Left kidney (tissue), 8 donors: Measurements from ENCODE around the gene TAMM41. TPM values are rescaled to one million over a fixed set of nuclear protein-coding genes. Genes with fewer than 3 reads are reported as not detected.
"Not testable (repeated sequence)": the region's sequence is repeated elsewhere in the genome, so short reads cannot be mapped to it uniquely, and the experiment has no call there.

Experiments used
- DNase-seq: peaks from one replicate; pipeline ENCODE4 v3.0.0-alpha.2; 2013
- long read RNA-seq, 8 donors: transcript quantifications; one replicate each; lab custom pipeline, GENCODE V29; 2026
- polyA plus RNA-seq: library from polyadenylated mRNA; unstranded; fragments of 120-200 nt; gene quantifications from one replicate; pipeline ENCODE4 v1.2.1, GENCODE V29; 2013; ENCODE audit not compliant: insufficient read length

The TAMM41 gene
- polyA plus RNA-seq = 28.4 TPM
- long read RNA-seq, donor 1, transcript TAMM41-206 (8 exons, 1,213 nt) = major isoform, 9 of 11 reads
- long read RNA-seq, donor 1, partial matches to known transcripts = 0 of 11 reads
- long read RNA-seq, donor 1, other reads (novel, unspliced or antisense) = 0 of 11 reads
- long read RNA-seq, donor 2, partial matches to known transcripts = 5 of 6 reads
- long read RNA-seq, donor 2, other reads (novel, unspliced or antisense) = 0 of 6 reads
- long read RNA-seq, donor 3, partial matches to known transcripts = 0 of 3 reads
- long read RNA-seq, donor 3, other reads (novel, unspliced or antisense) = 0 of 3 reads
- long read RNA-seq, donor 4 = 0 reads
- long read RNA-seq, donor 5, transcript TAMM41-206 (8 exons, 1,213 nt) = major isoform, 7 of 10 reads
- long read RNA-seq, donor 5, partial matches to known transcripts = 0 of 10 reads
- long read RNA-seq, donor 5, other reads (novel, unspliced or antisense) = 0 of 10 reads
- long read RNA-seq, donor 6, partial matches to known transcripts = 0 of 7 reads
- long read RNA-seq, donor 6, other reads (novel, unspliced or antisense) = 0 of 7 reads
- long read RNA-seq, donor 7, transcript TAMM41-206 (8 exons, 1,213 nt) = major isoform, 5 of 8 reads
- long read RNA-seq, donor 7, partial matches to known transcripts = 0 of 8 reads
- long read RNA-seq, donor 7, other reads (novel, unspliced or antisense) = 0 of 8 reads
- long read RNA-seq, donor 8, partial matches to known transcripts = 0 of 1 reads
- long read RNA-seq, donor 8, other reads (novel, unspliced or antisense) = 0 of 1 reads

DNA sequence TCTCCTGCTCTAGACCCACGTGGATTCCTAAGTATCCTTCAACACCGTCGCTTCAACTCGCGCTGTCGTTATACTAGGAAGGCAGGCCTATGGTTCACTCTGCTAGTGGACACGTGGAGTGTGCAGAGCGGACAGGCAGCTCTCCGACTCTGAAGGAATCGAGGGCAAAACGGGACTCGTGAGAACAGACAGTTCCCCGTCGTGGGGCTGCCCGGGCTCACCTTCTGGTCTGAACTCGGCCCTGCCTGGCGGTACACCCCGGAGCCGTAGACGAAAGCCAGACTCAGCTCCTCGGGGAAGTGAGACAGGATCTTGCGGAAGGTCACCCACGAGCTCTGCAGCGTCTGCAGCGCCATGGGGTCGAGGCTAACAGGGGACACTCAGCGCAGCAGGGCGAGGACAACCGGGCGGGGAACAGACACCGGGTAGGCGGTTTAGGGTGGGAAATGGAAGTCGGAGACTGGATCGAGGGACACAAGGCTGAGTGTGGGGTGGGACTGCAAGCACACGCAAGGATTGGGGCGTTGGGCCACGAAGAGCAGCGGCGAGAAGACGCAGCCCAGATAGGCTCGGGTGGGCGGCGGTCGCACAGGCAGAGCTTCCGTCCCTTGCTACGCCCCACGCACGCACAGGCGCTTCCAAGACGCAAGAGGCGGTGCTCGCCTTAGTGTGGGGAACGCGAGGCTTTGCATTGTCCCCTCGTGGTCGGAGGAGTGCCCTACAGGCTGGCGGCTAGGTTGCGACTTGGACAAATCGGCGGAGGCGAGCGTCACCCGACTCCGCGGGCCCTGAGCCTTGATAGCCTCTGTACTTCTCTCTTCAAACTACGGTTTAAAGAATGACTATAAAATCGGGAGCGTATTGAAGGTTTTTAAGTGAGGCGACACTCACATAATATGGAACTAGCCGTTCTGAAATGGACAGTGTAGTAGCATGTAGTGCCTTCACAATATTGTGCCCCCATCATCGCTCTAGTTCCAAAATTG, at the start of gene TAMM41:
Gene TAMM41 (minus strand): TSS at position 605 of the 986 bp plus-strand sequence. CDS start 249 bp downstream, at position 356.
- DNase-seq = peak; percentile 85

DNA sequence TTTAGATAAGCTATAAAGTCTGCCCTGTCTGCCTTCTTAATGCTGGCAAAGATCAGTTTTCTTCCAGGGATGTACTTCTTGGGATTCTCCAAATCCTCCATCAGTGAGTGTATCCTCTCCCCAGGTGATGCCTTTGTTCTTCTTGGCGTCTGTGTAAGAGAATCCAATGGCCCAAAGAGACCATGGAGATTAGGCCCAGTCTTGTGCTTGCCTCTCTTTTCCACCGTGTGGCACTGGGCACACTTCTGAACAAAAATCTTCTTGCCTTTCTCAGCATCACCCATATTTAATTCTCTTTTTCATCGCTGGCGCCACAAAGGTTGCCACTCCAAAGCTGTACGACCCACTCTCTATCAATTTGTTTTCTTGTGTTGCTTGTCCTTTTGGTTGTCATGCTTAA, 32.2 kb upstream of the TAMM41 start:
- DNase-seq = no peak

- DNase-seq = not testable (repeated sequence)
Observed at GRCh38 chr3:11874707-11875106, 28.0 kb upstream of the TAMM41 start.

DNA sequence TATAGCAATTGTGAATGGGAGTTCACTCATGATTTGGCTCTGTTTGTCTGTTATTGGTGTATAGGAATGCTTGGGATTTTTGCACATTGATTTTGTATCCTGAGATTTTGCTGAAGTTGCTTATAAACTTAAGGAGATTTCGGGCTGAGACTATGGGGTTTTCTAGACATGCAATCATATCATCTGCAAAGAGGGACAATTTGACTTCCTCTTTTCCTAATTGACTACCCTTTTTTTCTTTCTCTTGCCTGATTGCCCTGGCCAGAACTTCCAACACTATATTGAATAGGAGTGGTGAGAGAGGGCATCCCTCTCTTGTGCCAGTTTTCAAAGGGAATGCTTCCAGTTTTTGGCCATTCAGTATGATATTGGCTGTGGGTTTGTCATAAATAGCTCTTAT, 17.1 kb upstream of the TAMM41 start:
- DNase-seq = not testable (repeated sequence)

DNA sequence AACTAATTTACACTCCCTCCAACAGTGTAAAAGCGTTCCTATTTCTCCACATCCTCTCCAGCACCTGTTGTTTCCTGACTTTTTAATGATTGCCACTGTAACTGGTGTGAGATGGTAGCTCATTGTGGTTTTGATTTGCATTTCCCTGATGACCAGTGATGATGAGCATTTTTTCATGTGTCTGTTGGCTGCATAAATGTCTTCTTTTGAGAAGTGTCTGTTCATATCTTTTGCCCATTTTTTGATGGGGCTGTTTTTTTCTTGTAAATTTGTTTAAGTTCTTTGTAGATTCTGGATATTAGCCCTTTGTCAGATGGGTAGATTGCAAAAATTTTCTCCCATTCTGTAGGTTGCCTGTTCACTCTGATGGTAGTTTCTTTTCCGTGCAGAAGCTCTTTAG, 15.9 kb upstream of the TAMM41 start:
- DNase-seq = not testable (repeated sequence)

DNA sequence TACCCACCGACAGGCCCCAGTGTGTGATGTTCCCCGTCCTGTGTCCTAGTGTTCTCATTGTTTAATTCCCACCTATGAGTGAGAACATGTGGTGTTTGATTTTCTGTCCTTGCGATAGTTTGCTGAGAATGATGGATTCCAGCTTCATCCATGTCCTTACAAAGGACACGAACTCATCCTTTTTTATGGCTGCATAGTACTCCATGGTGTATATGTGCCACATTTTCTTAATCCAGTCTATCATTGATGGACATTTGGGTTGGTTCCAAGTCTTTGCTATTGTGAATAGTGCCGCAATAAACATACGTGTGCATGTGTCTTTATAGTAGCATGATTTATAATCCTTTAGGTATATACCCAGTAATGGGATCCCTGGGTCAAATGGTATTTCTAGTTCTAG, 15.5 kb upstream of the TAMM41 start:
- not testable (repeated sequence) for DNase-seq

GRCh38 chr3:11860213-11860612, 13.5 kb upstream of the TAMM41 start:
- not testable (repeated sequence) for DNase-seq

GRCh38 chr3:11853450-11853849, 6.8 kb upstream of the TAMM41 start:
- DNase-seq = no peak

GRCh38 chr3:11850003-11850402, 3.3 kb upstream of the TAMM41 start:
- no peak for DNase-seq

- DNase-seq = no peak
Observed at GRCh38 chr3:11847607-11848006, 922 bp upstream of the TAMM41 start.

GRCh38 chr3:11845651-11846050, 1.0 kb downstream of the TAMM41 start:
- no peak for DNase-seq

DNA sequence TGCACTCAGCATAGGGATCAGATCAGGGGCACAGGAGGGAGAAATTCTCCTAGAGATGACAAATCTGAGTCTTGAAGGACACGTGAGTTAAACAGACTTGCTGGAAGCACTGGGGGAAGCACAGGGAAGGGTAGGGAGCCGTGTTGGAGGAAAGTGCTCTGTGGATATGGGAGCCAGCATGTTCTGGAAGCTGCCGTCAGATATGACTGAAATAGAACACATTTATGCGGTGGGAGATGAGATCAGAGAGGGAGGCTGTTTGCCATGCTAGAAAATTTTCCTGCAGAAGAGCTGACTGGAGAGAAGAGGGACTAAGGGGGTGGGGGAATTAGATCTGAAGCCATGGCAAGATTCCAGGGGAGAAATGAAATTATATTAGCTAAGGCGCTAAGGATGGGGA, 1.8 kb downstream of the TAMM41 start:
- DNase-seq = no peak

DNA sequence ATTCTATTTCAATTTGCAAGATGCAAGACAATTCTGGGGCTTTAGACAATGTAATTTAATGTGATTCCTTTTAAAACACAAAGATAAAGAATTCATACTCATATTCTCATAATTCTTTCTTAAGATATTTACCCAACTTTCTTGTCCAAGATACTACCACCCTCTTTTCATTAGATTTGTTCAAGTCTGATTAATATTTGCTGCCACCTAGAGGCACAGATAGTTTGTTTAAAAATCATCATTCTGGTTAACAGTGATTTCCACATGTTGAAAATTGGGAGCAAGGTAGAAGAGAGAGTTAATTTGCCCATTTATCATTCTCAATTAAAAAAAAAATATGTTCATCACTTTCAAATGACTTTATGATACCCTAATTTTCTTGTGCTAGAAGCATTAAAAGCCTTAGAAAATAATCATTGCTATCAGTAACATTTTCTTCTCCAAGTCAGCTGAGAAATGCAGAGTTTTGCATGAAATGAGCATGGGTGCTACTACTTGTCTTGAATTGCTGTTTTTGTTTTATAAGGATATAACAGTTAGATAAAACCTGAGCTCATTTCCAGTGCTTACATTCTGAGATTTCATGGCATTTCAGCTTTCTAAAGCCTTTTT, 11.6 kb downstream of the TAMM41 start:
- peak; percentile 44 for DNase-seq

- DNase-seq = no peak
Observed at GRCh38 chr3:11832981-11833905, 13.4 kb downstream of the TAMM41 start.

DNA sequence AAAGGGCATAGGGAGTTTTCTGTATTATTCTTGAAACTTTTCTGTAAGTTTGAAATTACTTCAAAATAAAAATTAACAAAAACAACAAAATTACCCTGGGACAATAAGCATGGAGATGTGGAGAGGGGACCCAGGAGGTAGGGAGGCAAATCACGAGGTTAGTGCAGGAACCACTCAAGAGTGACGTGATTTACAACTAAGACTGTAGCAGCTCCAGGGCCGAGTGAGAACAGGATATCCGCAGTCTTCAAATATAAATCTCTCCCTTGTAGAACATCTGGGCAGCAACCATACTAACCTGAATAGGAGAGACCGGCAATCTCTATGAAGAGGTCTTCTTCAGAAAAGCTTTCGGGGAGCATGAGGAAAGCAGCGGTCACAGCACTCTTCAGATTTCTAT, 17.3 kb downstream of the TAMM41 start:
- DNase-seq = no peak

DNA sequence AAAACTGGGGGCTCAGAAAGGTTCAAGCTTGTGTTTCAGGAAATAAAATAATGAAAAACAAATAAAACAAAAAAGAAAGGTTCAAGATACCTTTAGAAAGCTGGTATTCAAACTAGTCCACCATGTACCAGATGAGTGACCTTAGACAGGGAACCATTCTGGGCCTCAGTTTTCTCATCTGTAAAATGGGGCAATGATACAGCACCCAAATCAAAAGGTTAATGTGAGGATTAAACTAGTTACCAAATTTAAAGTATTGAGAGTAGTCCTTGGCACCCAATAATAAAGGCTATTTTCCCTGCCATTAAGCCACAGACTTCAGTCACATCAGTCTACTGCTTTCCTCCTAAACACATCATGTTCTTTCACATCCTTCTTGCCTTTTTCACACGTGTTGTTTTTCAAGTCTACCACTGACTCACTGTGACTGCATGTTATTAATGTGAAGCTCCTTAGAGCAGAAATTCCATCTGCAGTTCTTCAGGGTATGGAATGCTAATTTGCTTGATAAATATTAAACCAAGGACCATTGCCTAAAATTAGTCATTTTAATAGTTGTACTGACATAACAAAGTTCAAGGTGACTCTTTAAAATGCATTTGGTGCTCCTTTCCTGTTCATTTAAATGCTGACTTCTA, 19.9 kb downstream of the TAMM41 start:
- DNase-seq = no peak

GRCh38 chr3:11825301-11825700, 21.4 kb downstream of the TAMM41 start:
- DNase-seq = no peak

DNA sequence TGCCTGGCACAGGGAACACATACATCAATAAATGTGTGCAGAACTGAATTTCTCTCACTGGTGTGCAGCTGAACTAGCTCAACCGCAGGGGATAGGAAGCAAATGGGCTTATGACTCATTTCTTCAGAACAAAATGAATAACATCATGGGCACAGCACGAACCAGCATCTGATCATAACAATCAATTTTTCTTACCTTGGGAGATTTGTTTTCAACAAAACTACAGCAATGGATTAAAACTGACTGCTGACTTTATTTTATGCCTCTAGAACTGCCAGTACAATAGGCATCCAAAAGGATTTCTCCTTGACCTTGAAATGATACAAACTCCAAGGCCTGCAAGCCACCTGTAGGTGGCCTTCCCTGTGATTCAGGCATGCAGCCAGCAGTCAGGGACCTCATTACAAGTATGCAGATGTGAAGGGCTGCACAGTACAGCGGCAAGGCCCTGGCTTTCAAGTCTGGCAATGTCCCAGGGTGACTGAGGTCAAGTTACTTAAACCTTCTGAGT, 26.1 kb downstream of the TAMM41 start:
- DNase-seq = no peak

DNA sequence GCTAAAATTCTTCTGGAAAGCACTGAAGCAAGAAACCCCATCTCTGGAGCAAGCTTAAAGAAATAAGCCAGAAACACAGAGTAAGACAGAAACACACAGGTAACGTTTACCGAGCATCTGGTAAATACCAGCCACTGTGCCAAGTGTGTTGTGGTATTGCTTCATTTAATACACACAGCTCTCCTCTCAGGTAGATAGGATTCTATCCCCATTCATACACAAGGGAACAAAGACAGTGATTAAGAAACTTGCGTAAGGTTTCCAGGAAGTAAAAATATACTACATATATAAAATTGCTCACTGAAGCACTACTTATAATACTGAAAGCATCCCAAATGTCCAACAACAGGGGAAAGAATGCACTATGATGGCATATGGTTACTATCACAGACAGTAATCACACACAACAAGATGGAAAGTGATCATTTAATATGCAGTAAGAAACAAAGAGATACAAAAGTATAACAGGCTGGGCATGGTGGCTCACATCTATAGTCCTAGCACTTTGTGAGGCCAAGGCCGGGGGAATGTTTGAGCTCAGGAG, 27.5 kb downstream of the TAMM41 start:
- DNase-seq = no peak
